GM21786 (cell line): ENCODE data around the gene SOX18.
"Not testable (repeated sequence)": the region's sequence is repeated elsewhere in the genome, so short reads cannot be mapped to it uniquely, and the experiment has no call there.

Experiments
- ATAC-seq: cut with Tn5 transposase; IDR thresholded peaks from one replicate; pipeline ENCODE4 v1.9.1; 2021; ENCODE audit not compliant: unreplicated experiment

Gene SOX18

DNA sequence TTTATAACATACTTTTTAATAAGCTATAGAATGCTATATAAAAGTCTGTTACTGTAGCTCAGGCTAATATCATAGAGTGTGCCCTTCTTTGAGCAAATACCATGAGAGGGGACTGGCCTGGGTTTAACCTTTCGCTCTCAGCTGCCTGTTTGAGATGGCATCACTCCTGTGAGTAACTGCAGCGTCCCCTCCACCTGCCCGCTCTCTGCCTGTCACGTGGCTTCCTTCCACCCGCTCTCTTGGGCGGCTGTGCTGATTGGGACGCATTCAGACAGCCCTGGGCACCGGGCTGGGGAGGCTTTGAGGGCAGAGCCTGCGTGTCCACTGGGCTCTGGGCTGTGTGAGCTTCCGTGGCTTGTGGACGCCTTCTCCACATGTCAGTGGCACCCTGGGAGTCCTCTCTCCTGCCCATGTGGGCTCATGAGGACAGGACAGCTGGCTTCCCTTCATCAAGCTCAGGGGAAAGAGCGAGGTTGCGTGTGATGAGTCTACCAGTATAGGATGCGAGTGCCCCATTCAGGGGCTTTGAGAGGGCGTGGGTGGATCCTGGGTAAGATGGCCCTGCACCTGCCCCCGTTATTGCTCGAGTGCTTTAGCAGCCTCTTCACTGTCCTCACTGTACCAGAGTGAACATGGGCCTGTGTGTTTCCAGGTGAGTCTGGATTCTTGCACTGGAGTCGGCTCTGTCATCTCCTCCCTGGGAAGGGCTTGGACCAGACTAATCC is 24.2 kb downstream of the SOX18 start:
- ATAC-seq, result no peak

DNA sequence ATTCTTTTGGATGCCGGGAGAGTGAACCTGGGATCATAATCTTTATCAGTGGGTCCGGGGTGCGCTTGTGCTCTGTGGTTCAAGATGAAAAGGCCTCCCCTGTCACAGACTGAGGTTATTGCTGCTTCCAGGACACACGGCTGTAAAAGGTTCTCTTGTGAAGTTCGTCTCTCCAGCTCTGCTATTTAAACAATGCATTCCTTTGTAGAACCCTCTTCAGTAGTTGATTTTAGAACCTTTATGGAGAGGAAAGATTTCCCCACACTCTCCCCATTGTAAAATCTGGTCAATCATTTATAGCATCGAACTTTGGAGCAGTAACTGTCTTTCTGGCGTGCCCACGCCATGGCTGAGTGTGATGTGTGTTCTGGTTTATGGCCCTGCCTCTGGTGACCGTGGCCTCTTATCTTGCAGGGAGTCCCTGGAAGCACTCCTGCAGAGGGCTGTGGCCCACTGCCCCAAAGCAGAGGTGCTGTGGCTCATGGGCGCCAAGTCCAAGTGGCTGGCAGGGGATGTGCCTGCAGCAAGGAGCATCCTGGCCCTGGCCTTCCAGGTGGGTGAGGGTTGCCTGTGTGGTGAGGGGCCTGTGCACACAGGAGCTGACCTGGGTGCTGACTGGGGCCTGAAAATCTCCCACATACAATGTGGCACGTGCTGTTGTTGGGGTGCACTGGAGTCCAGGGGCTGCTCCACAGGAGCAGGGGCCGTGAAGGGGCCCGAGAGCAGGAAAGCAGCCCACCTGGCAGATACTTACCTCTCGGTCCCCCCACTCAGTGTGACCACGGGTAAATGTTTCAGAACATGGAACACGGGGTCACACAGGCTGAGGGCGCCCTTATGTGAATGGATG is 25.1 kb downstream of the SOX18 start:
- no peak for ATAC-seq

DNA sequence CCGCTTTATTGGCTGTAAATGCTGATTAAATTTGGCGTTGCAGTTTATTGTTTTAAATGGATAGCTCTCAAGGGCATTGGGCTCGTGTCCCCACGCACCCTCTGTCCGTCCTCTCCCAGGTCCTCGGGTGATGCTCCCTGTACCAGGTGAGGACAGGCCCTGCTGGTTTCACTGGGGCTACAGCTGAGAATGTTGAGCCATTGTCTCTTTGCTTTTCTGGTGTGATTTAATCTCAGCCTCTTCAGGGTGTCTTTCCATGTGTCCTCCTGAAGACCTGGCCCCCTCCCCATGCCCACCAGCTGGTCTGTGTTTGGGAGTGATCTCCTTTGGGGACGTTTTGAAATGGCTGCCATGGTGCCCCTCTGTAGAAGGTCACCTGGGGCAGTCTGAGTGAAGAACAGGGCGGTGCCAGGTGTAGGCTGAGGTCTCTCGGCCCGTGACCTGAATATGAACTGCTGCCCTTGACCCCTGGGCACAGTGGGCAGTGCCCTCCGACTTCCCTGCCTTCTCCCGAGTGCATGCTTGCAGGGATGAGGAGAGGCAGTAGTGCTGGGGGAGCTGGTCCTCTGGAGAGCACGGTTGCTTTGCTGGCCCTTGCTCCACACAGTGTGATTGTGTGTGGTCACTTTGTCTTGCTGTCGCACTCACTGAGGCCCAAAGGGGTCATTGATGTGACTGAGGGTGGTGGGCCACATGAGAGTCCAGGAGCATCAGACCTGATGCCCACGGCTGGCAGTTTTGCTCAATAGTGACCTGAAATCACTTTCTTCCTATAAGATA is 25.9 kb downstream of the SOX18 start:
- ATAC-seq, result no peak

DNA sequence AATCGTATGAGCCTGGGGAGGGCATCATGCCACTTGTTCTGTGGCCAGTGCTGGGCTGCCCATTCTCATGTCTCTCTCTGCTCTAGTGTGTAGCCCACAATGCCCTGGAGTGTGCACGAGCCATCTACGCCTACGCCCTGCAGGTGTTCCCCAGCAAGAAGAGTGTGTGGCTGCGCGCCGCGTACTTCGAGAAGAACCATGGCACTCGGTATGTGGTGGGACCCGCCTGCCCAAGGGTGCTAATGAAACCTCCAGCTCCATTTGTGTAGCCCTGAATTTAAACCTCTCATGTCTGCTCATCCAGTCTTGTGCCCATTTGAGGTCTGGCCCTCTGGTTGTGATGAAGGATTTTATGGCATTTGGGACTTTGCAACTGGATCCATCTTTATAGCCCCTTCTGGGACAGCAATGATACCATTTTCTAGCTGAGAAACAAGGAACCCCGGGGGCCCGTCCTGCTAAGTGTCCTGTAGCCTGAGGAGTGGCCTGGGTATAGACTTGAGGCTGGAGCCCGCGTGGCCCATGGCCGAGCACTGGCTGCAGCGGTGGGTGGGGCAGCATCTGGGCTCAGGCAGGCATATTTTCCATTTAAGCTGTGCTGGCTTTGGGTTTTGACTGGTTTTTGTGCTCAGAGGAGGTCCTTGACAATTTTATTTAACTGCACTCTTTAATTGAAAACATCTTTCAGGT is 26.6 kb downstream of the SOX18 start:
- no peak for ATAC-seq

DNA sequence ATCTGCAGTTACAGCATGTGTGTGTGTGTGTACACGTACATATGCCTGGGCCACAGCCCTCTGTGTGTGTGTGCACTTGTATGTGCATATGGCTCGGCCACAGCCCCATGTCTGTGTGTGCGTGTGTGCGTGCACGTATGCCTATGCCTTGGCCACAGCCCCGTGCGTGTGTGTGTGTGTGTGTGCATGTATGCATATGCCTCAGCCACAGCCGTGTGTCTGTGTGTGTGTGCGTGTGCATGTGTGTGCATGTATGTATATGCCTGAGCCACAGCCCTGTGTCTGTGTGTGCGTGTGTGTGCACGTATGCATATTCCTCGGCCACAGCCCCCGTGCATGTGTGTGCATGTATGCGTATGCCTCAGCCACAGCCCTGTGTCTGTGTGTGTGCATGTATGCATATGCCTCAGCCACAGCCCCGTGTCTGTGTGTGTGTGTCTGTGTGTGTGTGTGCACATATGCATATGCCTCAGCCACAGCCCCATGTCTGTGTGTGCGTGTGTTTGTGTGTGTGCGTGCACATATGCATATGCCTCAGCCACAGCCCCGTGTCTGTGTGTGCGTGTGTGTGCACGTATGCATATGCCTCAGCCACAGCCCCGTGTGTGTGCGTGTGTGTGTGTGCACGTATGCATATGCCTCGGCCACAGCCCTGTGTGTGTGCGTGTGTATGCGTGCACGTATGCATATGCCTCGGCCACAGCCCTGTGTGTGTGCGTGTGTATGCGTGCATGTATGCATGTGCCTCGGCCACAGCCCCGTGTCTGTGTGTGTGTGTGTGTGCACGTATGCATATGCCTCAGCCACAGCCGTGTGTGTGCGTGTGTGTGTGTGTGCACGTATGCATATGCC is 28.1 kb downstream of the SOX18 start:
- no peak for ATAC-seq

DNA sequence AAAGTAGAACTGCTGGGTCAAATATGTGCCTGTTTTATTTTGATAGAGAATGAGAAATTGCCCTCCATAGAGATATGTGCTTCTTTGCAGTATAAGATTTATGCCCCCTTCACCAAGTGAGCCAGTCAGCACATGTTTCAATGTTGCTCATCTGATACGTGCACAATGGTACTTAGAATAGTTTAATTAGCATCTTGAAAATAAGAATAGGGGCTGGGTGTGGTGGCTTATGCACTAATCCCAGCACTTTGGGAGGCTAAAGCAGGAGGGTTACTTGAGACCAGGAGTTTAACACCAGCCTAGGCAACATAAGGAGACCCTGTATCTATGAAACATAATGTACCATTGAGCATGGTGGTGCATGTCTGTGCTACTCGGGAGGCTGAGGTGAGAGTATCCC is 33.8 kb downstream of the SOX18 start:
- no peak for ATAC-seq

DNA sequence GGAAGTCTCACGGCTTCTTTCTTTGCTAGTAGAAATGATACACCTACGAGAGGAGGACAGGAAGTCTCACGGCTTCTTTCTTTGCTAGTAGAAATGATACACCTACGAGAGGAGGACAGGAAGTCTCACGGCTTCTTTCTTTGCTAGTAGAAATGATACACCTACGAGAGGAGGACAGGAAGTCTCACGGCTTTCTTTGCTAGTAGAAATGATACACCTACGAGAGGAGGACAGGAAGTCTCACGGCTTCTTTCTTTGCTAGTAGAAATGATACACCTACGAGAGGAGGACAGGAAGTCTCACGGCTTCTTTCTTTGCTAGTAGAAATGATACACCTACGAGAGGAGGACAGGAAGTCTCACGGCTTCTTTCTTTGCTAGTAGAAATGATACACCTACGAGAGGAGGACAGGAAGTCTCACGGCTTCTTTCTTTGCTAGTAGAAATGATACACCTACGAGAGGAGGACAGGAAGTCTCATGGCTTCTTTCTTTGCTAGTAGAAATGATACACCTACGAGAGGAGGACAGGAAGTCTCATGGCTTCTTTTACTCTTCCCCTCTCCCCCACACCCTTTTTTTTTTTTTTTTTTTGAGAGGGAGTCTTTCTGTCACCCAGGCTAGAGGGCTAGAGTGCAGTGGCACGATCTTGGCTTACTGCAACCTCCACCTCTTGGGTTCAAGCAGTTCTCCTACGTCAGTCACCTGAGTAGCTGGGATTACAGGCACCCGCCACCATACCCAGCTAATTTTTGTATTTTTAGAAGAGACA is 36.9 kb downstream of the SOX18 start:
- ATAC-seq, result not testable (repeated sequence)

DNA sequence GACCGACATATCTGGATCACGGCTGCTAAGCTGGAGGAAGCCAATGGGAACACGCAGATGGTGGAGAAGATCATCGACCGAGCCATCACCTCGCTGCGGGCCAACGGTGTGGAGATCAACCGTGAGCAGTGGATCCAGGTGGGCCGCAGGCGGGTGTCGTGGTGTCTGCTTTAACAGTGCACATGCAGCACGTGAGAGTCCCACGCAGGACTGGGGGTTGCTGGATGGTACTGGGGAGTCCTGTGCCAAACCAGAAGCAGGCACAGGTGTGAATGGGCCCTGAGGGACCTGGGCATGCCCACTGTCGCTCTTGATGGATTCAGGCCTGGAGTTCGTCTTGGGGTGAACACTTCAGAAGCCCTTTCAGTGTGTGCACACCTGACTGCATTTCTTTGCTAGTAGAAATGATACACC is 38.1 kb downstream of the SOX18 start:
- no peak for ATAC-seq

DNA sequence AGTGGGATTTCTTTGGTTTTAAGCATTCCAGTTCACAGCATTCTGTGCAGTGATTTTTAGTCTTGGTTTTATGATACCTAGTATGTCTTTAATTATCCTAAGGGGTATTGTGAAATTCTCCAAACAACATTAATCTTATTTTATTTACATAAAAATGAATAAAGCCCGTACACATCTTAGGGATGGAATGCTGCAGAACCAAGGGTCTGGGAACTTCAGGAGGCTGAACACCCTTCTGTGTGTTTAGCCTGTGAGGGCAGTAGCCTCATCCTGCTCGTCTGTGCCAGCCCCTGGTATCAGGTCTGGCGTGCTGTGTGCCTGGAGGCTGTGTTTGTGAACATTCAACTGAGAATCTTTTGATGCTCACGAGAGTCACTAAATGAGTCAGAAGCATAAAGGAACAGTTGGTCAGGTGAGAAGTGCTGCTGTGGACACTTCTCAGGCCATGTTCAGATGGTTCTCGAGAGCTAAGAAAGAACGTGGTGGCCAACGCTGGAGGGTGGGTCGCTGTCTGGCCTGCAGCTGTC is 38.7 kb downstream of the SOX18 start:
- no peak for ATAC-seq

DNA sequence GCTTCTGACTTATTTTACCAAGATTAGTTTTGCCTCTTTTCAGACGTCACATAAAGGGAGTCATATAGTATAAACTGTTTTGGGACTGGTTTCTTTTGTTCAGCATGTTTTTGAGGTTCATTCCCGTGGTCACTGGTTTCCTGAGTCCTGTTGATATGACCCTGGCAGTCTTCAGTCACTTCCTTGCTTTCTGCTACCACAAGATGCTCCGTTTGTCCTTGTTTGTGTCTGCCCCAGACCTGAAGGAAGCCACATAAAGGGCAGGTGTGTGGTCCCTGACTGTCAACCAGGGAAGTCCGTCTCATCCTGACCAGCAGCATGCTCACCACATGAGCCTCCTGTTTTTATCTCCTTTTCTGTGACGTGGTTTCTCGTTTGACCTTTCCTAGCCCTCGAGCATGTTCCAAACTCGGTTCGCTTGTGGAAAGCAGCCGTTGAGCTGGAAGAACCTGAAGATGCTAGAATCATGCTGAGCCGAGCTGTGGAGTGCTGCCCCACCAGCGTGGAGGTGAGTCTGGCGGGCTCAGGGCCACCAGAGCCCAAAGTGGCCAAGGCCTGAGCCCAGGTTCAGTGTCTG is 39.5 kb downstream of the SOX18 start:
- ATAC-seq, result no peak

DNA sequence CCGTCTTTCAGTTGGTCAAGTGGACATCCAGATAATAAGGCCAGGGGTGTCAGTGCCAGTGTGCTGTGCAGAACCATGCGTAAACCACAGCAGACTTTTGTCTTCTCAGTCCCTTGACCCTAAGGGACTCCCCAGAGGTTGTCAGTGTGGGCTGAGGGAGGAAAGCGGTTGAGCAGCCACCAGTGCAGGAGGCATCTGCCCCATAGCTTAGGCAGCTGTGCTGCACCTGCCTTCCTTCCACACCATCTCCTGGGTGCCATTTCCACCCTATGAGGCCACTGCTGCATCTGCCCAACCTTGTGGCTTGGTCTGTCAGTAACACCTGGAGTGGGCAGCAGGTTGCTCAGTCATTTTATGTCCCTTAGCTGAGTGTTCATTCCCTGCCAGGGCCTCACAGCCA is 42.5 kb downstream of the SOX18 start:
- no peak for ATAC-seq

DNA sequence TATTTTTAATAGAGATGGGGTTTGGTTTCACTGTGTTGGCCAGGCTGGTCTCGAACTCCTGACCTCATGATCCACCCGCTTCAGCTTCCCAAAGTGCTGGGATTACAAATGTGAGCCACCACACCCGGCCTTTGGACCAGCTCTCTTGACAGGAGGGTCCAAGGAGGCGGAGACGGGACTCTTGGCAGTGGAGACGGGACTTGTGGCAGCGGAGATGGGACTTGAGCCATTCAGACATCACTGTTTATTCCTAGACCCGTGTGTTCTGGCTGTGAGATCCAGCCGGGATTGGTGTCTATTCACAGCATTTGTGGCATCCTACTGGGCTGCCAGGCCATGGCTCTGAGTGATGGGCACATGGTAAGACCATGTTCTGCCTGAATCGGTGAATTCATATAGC is 42.9 kb downstream of the SOX18 start:
- no peak for ATAC-seq

DNA sequence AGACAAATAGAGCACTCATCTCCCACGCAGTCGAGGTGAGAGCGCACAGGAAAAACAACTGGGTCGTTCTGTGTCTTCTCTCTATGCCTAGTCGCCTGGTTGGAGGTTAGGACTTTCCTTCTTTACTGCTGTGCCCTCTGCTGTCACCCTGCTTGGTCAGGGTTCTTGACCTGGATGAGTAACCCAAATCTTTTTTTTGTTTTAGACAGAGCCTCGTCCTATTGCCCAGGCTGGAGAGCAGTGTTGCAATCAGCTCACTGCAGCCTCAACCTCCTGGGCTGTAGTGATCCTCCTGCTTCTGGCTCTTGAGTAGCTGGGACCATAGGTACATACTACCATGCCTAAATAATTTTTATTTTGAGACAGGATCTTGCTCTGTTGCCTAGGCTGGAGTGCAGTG is 44.0 kb downstream of the SOX18 start:
- no peak for ATAC-seq

DNA sequence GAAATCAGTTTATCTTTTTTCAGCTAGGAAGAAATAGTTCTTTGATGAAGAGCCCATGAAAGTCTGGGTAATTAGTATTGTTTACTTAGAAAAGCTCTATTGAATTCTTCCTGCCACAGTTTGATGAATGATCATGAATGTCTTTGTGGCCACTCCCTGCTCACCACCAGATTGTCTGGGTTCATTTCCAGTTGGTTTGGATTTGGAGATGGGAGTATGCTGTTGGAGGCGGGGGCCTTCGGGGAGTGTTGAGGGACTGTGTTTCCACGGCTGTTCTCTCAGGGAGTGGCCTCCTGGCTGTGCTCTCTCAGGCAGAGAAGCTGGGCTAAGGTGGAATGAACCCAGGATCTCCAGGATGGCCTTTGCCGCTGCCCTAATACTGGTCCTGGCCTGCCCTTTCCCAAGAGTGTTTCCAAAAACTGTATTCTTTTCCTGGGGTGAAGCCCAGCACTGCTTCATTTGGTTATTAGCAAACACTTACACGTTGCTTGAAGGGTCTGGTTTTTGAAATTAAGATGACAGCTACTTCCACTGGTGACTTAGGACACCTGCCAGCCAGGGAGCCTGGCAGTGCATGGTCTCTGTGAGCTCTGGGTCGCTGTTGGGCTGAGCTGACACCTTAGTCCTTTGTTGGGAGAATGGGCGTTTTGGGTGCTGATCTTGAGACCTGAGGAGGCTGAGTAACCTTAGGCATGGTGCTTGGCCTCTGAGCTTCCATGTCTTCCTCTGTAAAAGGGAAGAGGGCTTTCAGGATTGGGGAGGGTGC is 45.3 kb downstream of the SOX18 start:
- no peak for ATAC-seq

DNA sequence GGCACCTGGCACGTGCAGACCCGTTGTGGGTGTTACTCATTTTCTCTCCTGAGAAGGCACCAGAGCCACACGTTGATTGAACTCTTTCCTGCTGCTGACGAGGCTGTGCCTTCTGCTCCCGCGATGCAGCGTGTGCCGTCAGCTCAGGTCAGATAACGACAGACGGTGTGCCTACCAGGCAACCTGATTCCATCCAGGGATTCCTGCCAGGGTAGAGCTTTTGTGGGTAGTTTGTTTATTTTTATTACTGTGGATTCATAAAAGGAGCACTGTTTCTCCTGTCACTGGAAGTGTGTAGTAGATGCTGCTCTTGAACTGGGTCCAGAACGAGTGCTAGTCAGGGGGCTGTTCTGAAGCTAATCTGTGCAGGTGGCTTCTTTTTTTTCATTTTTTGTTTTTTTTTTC is 47.8 kb downstream of the SOX18 start:
- no peak for ATAC-seq

DNA sequence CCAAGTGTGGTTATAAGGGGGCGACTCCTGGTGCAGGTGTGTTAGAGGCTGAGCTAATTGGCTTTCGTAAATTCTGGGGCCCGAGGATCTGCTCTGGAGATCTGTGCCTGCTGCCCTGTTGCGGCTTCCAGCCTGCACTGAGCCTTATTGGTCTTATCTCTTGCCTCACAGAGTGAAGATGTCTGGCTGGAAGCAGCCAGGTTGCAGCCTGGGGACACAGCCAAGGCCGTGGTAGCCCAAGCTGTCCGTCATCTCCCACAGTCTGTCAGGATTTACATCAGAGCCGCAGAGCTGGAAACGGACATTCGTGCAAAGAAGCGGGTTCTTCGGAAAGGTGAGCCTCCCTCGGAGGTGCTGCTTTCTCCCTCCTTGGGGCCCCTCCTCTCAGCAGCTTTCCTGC is 48.5 kb downstream of the SOX18 start:
- ATAC-seq, result no peak
